Esophagus muscularis mucosa (tissue), 4 donors: ENCODE measurements around the gene STON1. TPM values are rescaled to one million over a fixed set of nuclear protein-coding genes. Genes with fewer than 3 reads are reported as not detected.

ENCODE experiments used
- DNase-seq: peaks from one replicate; pipeline ENCODE4 v3.0.0-alpha.2; 2017; ENCODE audit errors: extremely low spot score
- H3K27ac ChIP-seq, 4 donors: fragments of 200-600 bp; sonication (generic); replicated peaks in 1 of 4; 1 replicate in 3 of 4; 2 replicates in 1 of 4; pipeline ENCODE4 v1.5.1; 2016 to 2019; ENCODE audit warnings: mild to moderate bottlenecking in 1 of 4
- H3K27me3 ChIP-seq, 4 donors: fragments of 200-600 bp; sonication (generic); one replicate each; pipeline versions ENCODE4 v1.5.1 to v1.6.0; 2016 to 2019
- H3K36me3 ChIP-seq, 4 donors: fragments of 200-600 bp; sonication (generic); one replicate each; pipeline ENCODE4 v1.5.1; 2016 to 2019
- H3K4me1 ChIP-seq, 4 donors: fragments of 200-600 bp; sonication (generic); one replicate each; pipeline ENCODE4 v1.5.1; 2016 to 2019
- H3K4me3 ChIP-seq, 4 donors: fragments of 200-600 bp; sonication (generic); 1 replicate in 2 of 4; 2 replicates in 2 of 4; pipeline ENCODE4 v1.5.1; 2016 to 2019; ENCODE audit warnings: mild to moderate bottlenecking in 4 of 4, moderate library complexity in 1 of 4
- H3K9me3 ChIP-seq, 4 donors: fragments of 200-600 bp; sonication (generic); 1 replicate in 3 of 4; 2 replicates in 1 of 4; pipeline ENCODE4 v1.5.1; 2016 to 2019
- EP300 ChIP-seq: sonication (generic); formaldehyde crosslinking; IDR thresholded peaks from one replicate; pipeline ENCODE4 v1.6.1; 2017; ENCODE audit warnings: antibody characterized with exemption
- POLR2A ChIP-seq: fragments of 450-650 bp; IDR thresholded peaks from one replicate; pipeline ENCODE4 v1.6.1; 2017; ENCODE audit warnings: antibody characterized with exemption, moderate library complexity, mild to moderate bottlenecking, low read depth
- POLR2AphosphoS5 ChIP-seq, 2 donors: sonication (generic); formaldehyde crosslinking; IDR thresholded peaks; one replicate each; pipeline ENCODE4 v1.6.1; 2017; ENCODE audit warnings: antibody characterized with exemption in 2 of 2
- WGBS: methylation state at CpG from one replicate; pipeline ENCODE4 v1.1.5; 2018; 5-methylcytosine and 5-hydroxymethylcytosine counted together
- intact Hi-C: fragments of 100-400 bp; cut with DNase I; formaldehyde crosslinking; loops from one replicate; pipeline ENCODE4 v1.15.1; 2023
- small RNA-seq, 3 donors: library from RNA; depleted of rRNA; stranded (forward); fragments of <200 nt; gene quantifications; one replicate each; pipeline ENCODE3, GENCODE V24; 2016
- total RNA-seq, 4 donors: library from RNA; depleted of rRNA; stranded (reverse); fragments of >200 nt; gene quantifications; one replicate each; pipeline versions ENCODE4 v1.1.0 to v1.2.1, GENCODE V29; 2016
- TF ChIP-seq, protein P1 (sequence below), 3 experiments: fragments of 200-600 bp in 2 of 3; fragments of 450-650 bp in 1 of 3; sonication (generic) in 2 of 3; IDR thresholded peaks; one replicate each; pipeline ENCODE4 v1.5.1; 2017 to 2019; ENCODE audit warnings: antibody characterized with exemption in 3 of 3, mild to moderate bottlenecking in 2 of 3, moderate library complexity in 1 of 3

The STON1 gene
- total RNA-seq, 4 donors from 2014 or later, result 135 to 198 (median 168) TPM

DNA sequence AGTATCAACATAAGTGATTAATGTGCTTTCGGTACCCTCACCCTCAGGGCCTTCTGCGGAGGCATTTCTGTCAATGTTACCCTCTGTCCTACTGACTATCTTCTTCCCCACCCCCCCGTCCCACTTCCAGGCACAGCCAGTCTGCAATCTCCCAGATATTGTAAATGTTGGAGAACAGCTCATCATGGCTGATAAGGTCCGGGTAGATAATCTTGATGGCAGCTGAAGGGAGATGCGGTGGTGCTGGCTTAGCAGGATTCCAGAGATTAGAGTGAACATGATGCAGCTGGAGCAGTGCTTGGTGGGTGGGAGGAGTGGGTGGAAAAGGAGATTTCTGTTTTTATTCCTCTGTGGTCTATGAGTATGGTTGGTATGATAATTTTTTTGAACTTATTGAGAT lies 103.2 kb downstream of the STON1 start:
- H3K4me1 ChIP-seq, result no peaks in the 10 kb centered on the region
- 58% methylated on average over 5 of the region's 5 CpGs for WGBS
- intact Hi-C loops, result no loop called here

DNA sequence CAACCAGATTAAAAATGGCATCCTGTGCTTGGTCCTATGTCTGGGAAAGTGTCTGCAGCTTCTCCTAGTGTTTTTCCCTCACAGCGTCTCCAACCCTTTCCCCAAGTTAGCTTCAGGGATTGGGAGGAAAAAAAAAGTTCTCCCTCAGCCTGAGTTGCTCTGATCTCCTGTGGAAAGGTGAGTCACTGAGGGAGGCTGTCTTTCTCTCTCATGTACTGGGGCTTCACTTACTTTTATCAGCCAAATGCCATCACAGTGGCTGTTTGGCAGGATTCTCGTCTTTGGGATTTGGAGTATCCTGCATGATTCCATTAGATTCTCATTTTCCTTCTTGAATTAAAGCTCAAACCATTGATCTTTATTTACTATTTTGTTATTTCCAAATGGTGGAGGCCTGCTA lies 105.8 kb downstream of the STON1 start:
- DNase-seq, result no peak
- Histone ChIP-seq H3K36me3 (no peaks in the 10 kb centered on the region), H3K27me3 (no peaks in the 10 kb centered on the region), H3K4me1 (peaks cover 0 to under 1% (median 0%) of the 10 kb centered on the region in 4 donors), H3K4me3 (no peak overlapping the region), H3K9me3 (no peaks in the 10 kb centered on the region), H3K27ac (no peak overlapping the region)
- WGBS, result 89% methylated on average over 2 of the region's 2 CpGs
- intact Hi-C loops, result no loop called here
- TF ChIP-seq, protein P1, sequence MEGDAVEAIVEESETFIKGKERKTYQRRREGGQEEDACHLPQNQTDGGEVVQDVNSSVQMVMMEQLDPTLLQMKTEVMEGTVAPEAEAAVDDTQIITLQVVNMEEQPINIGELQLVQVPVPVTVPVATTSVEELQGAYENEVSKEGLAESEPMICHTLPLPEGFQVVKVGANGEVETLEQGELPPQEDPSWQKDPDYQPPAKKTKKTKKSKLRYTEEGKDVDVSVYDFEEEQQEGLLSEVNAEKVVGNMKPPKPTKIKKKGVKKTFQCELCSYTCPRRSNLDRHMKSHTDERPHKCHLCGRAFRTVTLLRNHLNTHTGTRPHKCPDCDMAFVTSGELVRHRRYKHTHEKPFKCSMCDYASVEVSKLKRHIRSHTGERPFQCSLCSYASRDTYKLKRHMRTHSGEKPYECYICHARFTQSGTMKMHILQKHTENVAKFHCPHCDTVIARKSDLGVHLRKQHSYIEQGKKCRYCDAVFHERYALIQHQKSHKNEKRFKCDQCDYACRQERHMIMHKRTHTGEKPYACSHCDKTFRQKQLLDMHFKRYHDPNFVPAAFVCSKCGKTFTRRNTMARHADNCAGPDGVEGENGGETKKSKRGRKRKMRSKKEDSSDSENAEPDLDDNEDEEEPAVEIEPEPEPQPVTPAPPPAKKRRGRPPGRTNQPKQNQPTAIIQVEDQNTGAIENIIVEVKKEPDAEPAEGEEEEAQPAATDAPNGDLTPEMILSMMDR (IDR thresholded peaks at IDR 0.05), result no peak
- TF ChIP-seq POLR2AphosphoS5 (IDR thresholded peaks at IDR 0.05) (no peak), EP300 (no peak), POLR2A (no peak)

More for the DNA sequence above, 103.2 kb downstream of the STON1 start:
- Histone ChIP-seq H3K27me3 (no peaks in the 10 kb centered on the region), H3K9me3 (no peaks in the 10 kb centered on the region), H3K4me3 (no peak overlapping the region), H3K36me3 (no peaks in the 10 kb centered on the region), H3K27ac (no peak overlapping the region)
- DNase-seq, result no peak
- TF ChIP-seq POLR2A, result no peak
- TF ChIP-seq, protein P1 (IDR thresholded peaks at IDR 0.05), result no peak

DNA sequence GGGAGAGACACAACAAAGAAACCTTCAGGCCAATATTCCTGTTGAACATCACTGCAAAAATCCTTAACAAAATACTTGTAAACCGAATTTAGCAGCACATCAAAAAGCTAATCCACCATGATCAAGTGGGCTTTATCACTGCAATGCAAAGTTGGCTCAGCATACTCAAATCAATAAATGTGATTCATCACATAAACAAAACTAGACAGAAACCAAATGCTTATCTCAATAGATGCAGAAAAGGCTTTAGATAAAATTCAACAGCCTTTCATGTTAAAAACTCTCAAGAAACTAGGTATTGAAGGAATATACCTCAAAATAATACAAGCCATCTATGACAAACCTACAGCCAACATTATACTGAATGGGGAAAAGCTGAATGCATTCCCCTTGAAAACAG lies 108.3 kb downstream of the STON1 start:
- no peak for TF ChIP-seq POLR2A
- TF ChIP-seq, protein P1 (IDR thresholded peaks at IDR 0.05), result no peak
- TF ChIP-seq EP300, result no peak
- TF ChIP-seq POLR2AphosphoS5 (IDR thresholded peaks at IDR 0.05), result no peak
- WGBS, result 65% methylated on average over 1 of the region's 1 CpG
- H3K4me3 ChIP-seq, result no peak overlapping the region
- no peaks in the 10 kb centered on the region for H3K36me3 ChIP-seq
- no peak overlapping the region for H3K27ac ChIP-seq
- no peaks in the 10 kb centered on the region for H3K27me3 ChIP-seq
- H3K9me3 ChIP-seq, result no peaks in the 10 kb centered on the region
- peaks cover 0 to 9% (median 3%) of the 10 kb centered on the region in 4 donors for H3K4me1 ChIP-seq
- intact Hi-C loops, result no loop called here
- DNase-seq, result no peak

Small RNA genes within 50 kb of the gene (small RNA-seq; reads per million reads assigned to genes)
- gene RNU6-282P (0 reads per million in 3 donors), gene TPT1P11 (0 reads per million in 3 donors)

Other genes with a start within 250 kb of the STON1 start
- 10 to 100 TPM; 21.8 to 32.3 (median 25.5) TPM for gene FOXN2, start 215.5 kb upstream of the STON1 start, total RNA-seq
- 10 to 100 TPM; 59.2 to 66.0 (median 62.3) TPM for gene PPP1R21, start 89.4 kb upstream of the STON1 start, total RNA-seq
- 10 to 100 TPM; 11.8 to 39.5 (median 18.7) TPM for gene GTF2A1L, start 87.7 kb downstream of the STON1 start, total RNA-seq
- 1 to 10 TPM in 3 of 4 donors, under 1 TPM in 1; 0.65 to 4.6 (median 2.8) TPM for gene LHCGR, start 225.6 kb downstream of the STON1 start, total RNA-seq